ENCODE measurements around the gene LMNA.
"Not testable (repeated sequence)": the region's sequence is repeated elsewhere in the genome, so short reads cannot be mapped to it uniquely, and the experiment has no call there.

The LMNA gene

DNA sequence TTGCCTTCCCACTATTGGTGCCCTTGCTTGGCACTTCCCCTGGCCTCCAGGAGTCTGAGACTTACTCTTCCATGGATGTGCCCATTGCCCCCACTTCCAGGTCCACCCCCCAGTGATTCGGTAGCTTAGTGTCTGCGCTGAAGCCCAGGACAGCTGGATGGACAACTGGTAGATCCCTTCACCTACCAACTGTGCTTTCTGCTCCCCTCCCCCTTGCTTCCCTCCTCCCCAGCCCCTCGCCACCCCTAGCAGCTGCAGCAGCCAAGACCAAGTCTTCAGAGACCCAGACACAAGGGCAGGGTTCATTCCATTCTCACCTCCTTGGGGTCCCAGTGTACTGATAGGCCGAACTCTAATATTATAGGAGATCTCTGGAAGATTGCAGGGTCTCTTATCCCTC is 6.9 kb downstream of the LMNA start:
- DNase-seq (ENCODE audit: low spot score) = no peak
- no peak for FAIRE-seq

DNA sequence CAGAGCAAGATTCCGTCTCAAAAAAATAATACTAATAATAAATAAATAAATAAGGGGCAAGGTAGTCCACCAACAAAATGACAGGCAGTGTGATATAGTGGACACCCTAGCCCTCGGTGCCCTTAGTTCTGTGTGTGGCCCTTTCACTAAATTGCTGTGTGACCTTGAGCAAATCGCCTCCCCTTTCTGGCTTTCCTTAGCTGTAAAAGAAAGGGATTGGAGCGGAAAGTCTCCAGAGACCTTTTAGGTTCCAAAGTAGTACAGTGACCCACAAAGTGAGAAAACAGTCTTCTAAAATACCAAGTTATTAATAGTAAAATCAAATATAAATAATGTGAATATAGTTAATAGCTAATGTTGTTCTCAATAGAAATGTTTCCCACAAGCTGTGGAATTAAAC is 7.6 kb downstream of the LMNA start:
- no peak for FAIRE-seq

DNA sequence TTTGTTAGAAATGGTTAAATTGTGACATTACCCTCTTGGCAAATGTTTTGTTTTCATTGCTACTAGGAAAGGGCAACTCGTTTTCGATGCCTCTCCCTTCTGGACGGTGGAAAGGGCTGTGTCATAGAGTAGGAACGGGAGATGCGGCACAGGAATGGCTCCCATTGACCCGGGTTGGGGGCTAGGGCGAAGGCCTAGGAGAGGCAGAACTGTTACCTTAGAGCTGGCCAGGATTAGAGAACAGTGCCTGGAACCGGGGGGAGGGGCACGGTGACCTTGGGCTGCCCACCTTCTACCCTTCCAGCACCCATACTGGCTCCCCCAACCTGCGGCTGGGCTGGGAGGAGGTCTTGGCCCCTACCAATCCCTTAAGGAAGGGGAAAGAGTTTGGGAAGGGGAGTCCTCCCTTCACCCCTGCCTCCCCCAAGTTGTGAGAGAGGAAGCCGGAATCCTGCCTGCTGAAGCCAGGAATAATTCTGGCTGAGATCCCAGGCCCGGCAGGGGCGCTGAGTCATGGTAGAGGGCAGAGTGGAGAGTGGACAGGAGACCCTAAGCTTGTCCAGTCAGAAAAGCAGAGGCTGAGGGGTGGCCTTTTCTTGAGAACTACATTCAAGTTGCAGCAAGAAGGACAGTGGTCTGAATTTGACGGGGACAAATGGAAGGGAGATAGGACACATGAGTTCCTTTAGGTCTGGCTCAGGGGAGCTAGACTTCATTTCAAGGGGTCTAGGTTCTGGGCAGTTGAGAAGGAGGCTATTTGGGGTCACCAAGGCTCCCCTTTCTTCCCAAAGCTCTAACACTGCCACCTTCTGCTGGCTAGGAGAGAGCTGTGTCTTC is 8.2 kb downstream of the LMNA start:
- DNase-seq (ENCODE audit: low spot score) (peak; percentile 86), FAIRE-seq (peak; percentile 82)

More for the DNA sequence above, 7.6 kb downstream of the LMNA start:
- no peak for DNase-seq (ENCODE audit: low spot score)

DNA sequence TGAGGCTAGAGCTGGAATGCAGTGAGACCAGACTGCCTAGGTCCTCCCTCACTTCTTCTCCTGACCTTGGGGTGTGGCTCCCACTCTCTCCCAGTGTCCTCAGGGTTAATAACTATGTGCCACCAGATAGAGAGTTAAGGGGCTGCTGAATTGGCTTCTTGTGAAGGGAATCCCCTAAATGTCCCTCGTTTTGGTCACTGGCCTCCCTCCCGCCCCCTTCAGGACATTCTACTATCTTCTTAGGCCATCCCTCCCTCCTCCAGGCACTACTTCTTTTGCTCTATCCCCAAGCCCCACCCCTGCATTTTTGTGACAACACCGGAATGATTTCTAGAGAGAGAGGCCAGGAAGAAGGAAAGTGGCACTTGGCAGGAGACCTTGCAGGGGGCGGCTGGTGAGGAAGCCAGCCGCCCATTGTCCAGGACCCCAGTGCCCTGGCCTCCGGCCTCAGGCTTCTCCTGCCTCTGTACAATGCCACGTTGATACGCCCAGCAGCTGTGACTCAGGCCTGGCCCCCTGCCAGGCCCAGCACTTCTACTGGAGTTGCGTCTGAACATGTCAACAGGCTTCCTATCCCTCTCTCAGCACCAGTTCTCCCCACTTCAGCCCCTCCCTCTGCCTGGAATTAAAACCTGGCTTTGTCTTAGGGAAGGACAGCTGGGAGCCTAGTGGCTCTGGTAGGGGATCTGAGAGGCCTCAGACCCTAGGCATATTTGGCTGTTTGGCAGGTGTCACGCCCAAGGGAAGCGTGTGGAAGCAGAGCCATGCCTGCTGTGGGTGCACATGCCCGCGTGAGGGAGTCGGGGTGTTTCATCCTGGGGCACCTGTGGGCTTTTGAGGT is 9.1 kb downstream of the LMNA start:
- FAIRE-seq = peak; percentile 69
- peak; percentile 96 for DNase-seq (ENCODE audit: low spot score)

DNA sequence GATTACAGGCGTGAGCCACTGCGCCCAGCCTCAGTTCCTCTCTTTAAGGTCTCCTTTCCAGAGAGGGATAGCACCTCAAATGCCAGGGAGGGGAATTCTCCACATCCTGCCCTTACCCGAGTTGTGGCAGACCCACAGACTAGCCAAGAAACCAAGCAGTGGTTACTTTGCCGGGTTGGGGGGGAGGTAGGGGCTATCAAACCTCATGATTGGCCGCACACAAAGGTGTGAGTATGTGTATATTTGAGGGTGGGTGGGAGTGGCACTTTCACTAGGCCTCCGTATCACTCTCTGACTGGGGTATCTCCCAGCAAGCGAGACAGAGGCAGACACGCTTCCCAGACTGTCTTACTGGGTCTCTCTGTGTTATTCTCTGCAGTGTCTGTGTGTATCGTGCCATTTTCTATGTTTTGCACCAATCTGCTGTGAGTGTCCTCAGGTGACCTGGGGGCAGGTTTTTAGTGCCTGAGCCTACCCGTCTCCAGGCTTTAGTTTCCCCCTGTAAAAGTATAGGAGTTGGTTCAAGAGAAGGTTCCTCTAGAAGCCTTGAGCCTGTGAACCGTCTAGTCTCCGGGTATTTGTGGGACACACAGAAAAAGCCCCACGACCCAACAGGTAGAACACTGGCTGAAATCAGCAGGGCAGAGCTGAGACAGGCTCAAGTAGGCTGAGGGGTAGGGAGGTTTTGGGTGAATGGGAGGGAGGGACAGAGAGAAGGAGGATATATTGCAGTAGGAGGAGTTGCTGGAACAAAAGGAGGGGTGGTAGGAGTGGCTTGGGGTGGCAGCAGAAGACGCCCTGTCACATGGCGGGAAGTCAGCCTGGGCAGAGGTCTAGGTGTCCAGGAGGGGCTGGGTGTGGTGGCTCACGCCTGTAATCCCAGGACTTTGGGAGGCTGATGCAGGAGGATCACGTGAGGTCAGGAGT is 10.3 kb downstream of the LMNA start:
- DNase-seq (ENCODE audit: low spot score) = no peak
- no peak for FAIRE-seq

DNA sequence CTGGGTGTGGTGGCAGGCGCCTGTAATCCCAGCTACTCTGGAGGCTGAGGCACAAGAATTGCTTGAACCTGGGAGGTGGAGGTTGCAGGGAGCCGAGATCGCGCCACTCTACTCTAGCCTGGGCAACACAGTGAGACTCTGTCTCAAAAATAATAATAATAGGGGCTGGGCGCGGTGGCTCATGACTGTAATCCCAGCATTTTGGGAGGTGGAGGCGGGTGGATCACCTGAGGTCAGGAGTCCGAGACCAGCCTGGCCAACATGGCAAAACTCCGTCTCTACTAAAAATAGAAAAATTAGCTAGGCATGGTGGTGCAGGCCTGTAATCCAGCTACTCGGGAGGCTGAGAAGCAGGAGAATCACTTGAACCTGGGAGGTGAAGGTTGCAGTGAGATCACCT is 11.0 kb downstream of the LMNA start:
- not testable (repeated sequence) for FAIRE-seq; DNase-seq (ENCODE audit: low spot score)

DNA sequence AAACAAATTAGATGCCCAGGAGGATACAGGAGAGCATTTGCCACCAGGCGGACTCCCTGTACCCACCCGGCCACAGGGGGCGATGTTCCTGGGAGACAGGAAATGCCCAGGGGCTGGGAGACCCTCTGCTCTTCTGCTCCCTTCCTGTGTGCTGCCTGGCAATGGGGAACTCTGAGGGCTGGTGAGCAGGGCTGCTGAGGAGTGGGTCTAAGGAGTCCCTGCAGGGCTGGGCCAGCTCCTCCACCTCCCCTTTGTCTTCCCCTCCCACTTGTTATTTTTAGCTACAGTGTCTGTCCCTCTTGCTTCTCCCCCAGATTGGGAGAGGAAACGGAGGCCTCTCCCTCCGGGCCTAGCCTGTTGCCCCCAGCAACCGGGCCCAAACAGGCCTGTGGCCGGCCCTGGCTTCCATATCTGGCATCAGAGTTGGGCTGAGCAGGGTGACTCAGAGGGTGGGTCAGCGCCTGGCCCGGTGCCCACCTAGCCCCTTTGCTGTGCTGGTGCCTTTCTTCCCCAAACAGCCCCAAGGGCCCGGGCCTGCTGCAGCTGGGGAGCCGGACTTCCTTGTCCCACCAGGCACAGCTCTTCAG is 11.6 kb downstream of the LMNA start:
- DNase-seq (ENCODE audit: low spot score) (peak; percentile 97), FAIRE-seq (peak; percentile 63)

DNA sequence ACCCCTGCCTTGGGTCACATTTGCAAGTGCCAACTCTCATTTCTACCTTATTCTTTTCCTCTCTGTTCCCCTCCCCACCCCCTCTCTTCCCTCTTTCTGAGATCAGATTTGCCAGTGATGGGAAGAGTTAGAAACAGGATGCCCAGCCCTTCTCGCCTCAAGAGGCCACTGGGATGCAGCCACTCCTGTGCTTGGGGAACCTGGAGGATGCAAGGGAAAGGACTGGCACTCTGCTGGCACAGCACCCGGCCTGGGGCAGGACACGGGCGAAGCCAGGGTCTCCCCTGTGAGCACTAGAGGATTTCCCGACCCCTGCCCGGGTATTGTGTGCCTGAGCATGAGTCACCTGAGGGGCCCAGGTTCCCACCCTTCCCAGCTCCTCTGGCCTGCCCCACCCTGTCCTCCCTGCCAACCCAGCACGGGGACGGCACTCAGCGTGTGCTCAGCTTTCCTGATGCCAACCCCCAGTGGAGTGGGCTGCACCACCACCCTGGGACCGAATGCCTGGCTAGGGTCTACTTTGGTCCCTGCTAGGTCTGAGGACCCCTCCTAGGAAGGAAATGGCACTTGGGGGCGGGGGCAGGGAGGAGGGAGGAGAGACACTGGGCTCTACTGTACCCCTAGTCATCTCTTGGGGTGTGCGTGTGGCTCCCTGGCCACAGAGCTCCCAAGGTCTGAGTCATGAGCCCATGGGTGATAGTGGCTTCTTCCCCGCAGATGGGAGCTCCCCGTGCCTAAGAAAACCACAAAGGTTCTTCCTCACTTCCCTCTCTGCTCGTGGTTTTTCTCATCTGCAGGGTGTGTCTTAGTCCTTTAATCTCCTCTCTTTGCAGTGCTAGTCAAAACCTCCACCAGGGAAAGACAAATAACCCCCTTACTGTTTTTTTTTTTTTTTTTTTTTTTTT is 12.4 kb downstream of the LMNA start:
- FAIRE-seq = peak; percentile 85
- DNase-seq (ENCODE audit: low spot score) = peak; percentile 96

DNA sequence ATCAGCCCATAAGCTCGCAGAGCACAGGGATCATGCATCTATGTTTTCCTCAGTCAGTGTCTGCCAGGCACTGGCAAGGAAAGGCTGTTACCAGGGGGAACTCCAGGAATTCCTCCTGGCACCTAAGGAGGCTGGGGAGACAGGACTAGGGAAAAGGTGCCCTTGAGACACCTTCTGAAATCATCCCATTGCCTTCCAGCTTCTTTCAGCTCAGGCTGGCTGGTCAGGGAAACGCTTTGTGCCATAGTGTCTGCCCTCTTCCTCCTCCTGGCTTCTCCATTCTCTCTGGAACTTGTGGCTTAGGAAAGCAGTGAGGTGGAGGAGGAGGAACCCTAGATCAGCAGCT is 13.8 kb downstream of the LMNA start:
- no peak for DNase-seq (ENCODE audit: low spot score)
- FAIRE-seq = no peak

DNA sequence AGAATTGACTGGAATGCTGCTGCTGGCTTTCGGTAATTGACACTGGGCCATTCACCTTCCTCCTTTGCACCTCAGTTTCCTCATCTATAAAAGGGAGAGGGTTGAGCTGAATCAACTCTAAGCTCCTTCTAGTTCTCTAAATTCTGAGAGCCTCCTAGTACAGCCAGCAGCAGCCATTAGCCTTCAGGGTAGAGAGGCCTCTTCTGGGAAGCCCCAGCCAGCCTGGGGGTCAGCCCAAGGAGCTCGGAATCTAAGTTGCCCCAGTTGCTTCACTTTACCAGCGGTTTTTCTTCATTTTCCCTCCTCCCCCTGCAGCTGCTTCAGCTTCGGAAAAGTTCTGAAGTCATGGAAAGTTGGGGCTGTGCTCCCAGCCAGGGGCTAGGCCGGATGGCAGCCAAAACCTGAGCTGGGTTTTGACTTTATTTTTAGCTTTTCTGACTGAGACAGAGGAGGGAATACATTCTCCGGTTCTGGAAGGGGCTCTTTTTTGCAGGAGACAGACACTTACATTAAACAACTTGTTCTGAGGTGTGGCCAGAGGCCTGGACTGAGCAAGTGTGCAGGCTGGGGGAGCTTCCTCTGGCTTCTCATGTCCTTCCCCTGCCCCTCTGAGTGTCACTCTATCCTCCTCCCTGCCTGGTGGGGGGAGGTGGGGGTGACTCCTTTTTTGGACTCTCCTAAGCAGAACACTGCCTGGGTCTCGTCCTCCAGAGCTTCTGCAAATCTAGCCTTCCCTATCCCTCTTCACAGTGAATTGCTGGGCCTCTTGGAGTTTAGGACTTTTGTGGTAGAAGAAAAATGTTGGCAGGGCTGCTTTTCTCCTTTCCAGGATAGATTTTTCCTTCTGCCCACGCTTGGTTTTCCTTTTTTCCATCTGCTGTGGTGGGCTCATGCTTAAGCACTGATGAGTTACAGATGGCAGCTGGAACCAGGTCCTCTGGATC is 14.4 kb downstream of the LMNA start:
- DNase-seq (ENCODE audit: low spot score) (no peak), FAIRE-seq (no peak)

DNA sequence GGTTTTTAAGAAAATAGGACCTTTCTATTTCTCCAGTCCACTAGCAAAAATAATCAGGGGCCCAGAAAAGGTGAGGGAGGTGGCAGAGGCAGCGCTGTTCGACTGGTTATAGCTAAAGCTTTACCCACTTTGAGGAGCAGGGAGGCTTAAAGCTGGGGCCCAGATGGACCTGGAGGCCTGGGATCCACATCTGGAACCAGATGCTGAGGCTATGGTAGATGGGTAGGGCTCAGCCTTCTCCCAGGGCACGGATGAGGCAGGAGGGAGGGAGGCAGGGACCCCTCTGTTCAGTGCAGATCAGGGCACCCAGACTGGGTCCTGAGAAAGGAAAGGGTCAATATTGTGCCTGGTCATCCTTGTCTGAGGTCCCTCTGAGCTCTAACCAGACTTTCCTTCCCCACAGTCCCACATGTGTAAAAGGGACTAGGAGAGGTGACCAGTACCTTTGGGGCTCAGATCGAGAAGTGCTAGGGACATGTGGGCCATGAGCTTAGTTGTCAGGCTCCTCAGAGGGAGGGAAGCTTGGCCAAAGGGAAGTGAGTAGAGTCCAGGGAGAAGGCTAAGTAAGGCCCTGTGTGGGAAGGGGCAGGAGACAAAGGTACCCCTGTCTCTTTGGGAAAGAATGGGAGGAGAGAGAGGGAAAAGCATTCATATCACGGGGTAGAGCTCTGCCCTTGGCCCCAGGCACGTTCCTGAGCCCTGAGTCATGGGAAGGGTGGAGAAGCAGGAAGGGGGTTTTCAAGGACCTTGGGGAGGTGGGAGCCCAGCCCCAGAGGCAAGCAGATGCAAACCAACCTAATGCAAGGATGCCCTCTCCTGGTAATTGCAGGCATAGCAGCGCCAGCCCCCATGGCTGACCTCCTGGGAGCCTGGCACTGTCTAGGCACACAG is 15.4 kb downstream of the LMNA start:
- DNase-seq (ENCODE audit: low spot score) = peak; percentile 91
- FAIRE-seq = peak; percentile 73

DNA sequence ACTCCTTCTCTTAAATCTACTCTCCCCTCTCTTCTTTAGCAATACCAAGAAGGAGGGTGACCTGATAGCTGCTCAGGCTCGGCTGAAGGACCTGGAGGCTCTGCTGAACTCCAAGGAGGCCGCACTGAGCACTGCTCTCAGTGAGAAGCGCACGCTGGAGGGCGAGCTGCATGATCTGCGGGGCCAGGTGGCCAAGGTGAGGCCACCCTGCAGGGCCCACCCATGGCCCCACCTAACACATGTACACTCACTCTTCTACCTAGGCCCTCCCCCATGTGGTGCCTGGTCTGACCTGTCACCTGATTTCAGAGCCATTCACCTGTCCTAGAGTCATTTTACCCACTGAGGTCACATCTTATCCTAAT is 16.0 kb downstream of the LMNA start:
- no peak for DNase-seq (ENCODE audit: low spot score)
- FAIRE-seq = no peak

DNA sequence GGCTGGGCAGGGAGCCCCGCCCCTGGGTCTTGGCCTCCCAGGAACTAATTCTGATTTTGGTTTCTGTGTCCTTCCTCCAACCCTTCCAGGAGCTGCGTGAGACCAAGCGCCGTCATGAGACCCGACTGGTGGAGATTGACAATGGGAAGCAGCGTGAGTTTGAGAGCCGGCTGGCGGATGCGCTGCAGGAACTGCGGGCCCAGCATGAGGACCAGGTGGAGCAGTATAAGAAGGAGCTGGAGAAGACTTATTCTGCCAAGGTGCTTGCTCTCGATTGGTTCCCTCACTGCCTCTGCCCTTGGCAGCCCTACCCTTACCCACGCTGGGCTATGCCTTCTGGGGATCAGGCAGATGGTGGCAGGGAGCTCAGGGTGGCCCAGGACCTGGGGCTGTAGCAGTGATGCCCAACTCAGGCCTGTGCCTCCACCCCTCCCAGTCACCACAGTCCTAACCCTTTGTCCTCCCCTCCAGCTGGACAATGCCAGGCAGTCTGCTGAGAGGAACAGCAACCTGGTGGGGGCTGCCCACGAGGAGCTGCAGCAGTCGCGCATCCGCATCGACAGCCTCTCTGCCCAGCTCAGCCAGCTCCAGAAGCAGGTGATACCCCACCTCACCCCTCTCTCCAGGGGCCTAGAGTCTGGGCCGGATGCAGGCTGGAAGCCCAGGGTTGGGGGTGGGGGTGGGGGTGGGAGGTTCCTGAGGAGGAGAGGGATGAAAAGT is 20.4 kb downstream of the LMNA start:
- no peak for FAIRE-seq

DNA sequence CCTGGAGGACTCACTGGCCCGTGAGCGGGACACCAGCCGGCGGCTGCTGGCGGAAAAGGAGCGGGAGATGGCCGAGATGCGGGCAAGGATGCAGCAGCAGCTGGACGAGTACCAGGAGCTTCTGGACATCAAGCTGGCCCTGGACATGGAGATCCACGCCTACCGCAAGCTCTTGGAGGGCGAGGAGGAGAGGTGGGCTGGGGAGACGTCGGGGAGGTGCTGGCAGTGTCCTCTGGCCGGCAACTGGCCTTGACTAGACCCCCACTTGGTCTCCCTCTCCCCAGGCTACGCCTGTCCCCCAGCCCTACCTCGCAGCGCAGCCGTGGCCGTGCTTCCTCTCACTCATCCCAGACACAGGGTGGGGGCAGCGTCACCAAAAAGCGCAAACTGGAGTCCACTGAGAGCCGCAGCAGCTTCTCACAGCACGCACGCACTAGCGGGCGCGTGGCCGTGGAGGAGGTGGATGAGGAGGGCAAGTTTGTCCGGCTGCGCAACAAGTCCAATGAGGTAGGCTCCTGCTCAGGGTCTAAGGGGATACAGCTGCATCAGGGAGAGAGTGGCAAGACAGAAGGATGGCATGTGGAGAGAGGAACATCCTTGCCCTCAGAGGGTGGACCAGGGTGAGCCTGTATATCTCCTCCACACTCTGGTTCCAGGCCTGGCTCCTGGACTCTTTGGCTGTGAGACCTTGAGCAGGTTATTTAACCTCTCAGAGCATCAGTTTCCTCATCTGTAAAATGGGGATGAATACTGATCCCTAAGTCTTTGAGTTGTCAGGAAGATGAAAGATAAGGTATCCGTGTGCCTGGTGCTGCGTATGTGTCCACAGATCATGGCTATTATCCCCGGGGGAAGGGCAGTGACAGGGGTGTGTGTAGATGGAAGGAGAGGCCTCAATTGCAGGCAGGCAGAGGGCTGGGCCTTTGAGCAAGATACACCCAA is 21.7 kb downstream of the LMNA start:
- FAIRE-seq = no peak
- DNase-seq (ENCODE audit: low spot score) = no peak

More for the DNA sequence above, 20.4 kb downstream of the LMNA start:
- DNase-seq (ENCODE audit: low spot score) = no peak

DNA sequence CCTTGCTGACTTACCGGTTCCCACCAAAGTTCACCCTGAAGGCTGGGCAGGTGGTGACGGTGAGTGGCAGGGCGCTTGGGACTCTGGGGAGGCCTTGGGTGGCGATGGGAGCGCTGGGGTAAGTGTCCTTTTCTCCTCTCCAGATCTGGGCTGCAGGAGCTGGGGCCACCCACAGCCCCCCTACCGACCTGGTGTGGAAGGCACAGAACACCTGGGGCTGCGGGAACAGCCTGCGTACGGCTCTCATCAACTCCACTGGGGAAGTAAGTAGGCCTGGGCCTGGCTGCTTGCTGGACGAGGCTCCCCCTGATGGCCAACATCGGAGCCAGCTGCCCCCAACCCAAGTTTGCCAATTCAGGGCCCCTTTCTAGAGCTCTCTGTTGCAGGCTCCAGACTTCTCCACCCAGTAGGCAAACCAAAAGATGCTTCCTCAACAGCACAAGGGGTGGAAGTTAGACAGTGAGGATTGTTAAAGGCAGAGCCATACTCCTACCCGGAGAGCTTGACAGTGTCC is 22.5 kb downstream of the LMNA start:
- FAIRE-seq (no peak), DNase-seq (ENCODE audit: low spot score) (no peak)

DNA sequence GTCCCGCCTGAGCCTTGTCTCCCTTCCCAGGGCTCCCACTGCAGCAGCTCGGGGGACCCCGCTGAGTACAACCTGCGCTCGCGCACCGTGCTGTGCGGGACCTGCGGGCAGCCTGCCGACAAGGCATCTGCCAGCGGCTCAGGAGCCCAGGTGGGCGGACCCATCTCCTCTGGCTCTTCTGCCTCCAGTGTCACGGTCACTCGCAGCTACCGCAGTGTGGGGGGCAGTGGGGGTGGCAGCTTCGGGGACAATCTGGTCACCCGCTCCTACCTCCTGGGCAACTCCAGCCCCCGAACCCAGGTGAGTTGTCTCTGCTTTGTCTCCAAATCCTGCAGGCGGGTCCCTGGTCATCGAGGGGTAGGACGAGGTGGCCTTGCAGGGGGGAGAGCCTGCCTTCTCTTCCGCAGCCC is 24.0 kb downstream of the LMNA start:
- FAIRE-seq = no peak
- DNase-seq (ENCODE audit: low spot score) = no peak

Measured in RCC 7860 (cell line).